Head of caudate nucleus (tissue), 42 donors: Measurements from ENCODE around the gene FXYD4.

Source experiments
- DNase-seq, 42 donors: peaks; one replicate each; pipeline versions ENCODE4 v3.0.0 to v3.0.0-alpha.2; 2020 to 2021; ENCODE audit warnings: mixed read lengths in 7 of 42
- intact Hi-C: fragments of 100-400 bp; cut with DNase I; formaldehyde crosslinking; loops from one replicate; pipeline ENCODE4 v1.15.0; 2022

Gene FXYD4

DNA sequence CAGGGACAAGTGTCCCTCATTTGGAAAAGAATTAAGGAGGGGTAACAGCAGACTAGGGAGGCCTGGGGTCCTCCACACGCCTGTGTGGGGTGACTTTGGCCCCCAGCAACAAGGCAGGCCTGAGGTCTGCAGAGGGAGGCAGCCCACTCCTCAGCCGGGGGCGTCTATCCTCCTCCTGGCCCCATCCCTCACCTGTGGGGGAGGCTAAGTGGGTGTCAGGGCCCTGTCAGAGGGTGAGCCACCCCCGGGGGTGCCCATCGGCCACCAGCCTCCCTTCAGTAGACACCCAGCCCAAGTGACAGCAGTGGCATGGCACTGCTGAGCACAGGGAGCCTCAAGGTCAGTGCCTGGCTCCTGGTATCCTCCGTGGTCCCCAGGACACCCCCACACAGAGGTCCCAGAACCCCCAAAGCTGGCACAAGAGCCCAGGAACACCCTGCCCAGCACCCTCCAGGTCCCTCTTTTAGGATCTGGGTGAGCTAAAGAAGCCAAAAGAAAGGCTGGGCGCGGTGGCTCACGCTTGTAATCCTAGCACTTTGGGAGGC is 693 bp upstream of the FXYD4 start:
- intact Hi-C loops = no loop called here

DNA sequence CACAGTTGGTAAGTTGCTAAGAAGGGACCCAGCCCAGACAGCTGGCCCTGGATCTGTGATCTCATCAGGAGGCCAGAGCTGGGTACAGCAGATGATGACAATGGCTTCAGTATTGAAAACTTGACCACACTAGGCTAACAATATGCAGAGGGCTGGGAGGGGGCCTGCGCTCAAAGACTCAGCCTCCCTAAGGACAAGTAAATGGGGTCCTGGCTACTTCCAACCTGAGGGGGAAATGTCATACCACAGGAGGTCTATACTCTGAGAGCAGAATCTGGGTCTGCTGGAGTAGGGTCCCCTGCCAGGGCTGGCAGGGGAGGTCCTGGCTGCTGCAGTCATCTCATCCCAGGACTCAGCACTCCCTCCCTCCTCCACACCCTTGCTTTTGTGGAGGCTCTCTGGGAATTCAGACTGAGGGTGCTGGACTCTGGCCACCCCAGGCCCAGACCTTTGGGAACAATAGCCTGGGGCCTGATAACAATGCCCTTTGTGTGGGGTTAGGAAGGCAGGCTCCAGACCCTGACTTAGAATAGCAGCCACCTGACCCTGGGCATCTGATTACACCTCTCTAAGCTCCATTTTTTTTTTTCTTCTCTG is 1.4 kb downstream of the FXYD4 start:
- intact Hi-C loops = loop anchor here (2.0 kb wide), 1 partner anchor 24 kb away; no protein-coding TSS in a partner anchor
- DNase-seq = peak; percentile 51 to 94 (median 82)

More for the DNA sequence above, 693 bp upstream of the FXYD4 start:
- no peak for DNase-seq

DNA sequence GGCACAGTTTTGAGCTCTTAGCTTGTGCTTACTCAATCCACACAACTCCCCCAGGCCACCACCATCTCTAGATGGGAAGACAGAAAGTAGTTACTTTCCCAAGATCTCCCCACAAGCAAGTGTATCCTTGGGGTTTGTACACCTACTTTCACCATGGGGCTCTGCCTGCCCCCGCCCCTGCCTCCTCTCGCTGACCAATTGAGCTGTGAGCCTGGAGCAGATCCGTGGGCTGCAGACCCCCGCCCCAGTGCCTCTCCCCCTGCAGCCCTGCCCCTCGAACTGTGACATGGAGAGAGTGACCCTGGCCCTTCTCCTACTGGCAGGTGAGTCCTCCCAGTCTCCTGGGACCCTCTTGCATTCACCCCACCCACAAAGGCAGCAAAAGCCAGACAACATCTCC is 2.0 kb downstream of the FXYD4 start:
- peak in 1 of 42 donors; percentile 36 for DNase-seq
- intact Hi-C loops = loop anchor here (2.0 kb wide), 1 partner anchor 25 kb away; no protein-coding TSS in a partner anchor

DNA sequence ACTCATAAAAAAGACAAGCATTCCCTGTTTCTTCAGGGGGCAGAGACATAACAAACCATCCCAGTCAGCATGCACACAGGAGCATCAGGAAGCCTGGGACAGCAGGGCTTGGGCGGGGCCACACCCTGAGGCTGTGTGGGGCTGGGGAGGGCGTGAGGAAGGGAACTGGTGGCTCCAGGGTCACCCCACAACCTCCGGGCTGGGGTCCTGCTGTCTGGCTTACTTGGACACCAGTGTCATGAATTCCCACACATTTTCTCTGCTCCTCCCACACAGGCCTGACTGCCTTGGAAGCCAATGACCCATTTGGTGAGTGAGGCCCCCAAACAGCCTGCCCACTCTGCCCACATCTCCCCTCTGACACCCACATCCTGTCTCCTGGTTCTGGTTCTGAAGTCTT is 2.8 kb downstream of the FXYD4 start:
- DNase-seq = no peak

DNA sequence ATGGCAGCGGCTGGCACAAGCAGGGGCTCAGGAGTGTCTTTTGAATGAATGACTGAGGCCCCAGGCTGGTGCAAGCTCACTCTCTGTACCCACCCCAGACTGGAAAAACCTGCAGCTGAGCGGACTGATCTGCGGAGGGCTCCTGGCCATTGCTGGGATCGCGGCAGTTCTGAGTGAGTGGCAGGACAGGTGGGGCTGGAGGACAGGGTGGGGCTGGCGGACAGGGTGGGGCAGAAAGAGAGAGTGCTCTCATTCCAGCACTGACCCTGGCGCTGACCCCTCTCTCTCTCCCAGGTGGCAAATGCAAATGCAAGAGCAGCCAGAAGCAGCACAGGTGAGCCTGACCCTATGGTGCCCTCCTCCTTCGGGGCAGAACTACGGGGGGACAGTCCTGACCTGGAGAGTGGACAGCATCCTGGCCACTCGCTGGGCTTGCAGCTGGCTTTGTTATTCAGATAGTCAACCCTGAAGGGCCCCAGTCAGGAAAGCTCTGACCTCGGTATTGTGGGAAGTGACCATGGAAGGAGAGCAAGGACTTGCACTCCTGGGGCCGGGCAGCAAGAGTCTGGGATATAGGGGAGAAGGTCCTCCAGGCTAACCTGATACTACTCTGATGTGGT is 4.1 kb downstream of the FXYD4 start:
- peak in 1 of 42 donors; percentile 13 for DNase-seq
- intact Hi-C loops = no loop called here

More for the DNA sequence above, 2.8 kb downstream of the FXYD4 start:
- intact Hi-C loops = no loop called here

DNA sequence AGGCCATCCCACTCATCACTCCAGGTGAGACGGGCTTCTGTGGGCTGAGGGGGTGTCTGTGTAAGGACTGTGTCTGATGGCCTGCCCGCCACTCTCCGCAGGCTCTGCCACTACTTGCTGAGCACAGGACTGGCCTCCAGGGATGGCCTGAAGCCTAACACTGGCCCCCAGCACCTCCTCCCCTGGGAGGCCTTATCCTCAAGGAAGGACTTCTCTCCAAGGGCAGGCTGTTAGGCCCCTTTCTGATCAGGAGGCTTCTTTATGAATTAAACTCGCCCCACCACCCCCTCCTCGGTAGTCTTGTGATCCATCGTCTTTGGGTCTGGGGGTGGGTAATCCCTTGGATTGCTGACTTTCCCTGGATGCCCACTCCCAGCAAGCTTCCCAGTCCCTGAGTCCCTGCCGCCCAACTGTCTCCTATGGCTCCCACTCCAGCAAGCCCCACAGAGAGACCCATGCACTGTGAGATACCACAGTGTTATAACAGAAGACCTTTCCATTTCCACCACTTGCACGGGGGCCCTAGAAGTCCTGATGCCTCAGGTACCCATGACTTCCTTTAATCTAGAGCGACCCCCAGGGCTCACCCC is 4.7 kb downstream of the FXYD4 start:
- intact Hi-C loops = no loop called here
- DNase-seq = peak in 2 of 42 donors; percentile 2 to 9

DNA sequence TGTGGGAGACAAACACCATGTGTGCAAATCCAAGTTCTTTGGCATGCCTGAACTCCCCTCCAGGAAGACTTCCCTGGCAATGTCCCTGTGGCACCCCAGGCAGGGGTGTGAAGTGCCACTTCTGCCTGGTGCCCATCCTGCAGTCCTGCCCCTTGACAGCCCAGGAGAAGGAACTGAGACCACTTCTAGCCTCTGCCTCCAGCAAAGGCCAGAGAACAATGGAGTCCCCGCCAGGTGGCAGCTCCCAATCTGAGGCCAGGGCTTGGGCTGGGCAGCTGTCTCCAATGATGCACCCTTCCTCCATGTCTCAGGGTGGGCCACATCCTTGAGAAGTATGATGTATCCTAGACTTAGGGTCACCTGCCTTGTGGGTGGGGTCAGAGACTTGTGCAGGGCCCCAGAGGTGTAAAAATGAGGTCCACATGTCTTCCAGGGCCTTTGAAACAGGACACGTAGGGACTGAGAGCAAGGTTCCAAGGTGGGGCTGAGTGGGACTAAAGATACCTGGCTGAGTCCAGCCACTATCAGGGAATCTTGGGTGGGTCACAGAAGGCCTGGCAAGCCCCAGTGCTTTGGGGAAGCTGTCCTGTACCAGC is 5.5 kb downstream of the FXYD4 start:
- intact Hi-C loops = no loop called here
- peak in 3 of 42 donors; percentile 2 to 12 (median 6) for DNase-seq

DNA sequence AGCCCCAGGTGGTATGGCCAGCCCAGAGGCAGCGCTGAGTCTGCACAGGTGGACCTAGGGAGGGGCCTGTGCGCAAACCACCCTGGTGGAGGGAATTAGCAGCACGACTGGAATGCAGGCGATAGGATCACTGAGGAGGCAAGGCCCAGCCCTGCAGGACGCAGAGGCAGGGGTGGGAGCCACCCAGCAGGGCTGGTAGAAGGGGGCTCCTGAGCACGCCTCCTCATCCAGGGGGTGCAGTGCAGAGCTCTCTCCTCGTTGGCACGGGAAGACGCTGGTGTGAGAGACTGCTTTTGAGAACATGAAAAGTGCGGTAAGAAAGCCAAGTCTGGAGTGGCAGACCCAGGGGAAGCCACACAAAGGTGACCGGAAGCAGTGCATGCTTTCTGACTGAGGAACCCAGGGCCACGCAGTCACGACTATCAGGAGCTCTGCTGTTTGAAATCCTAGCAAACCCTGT is 6.0 kb downstream of the FXYD4 start:
- intact Hi-C loops = no loop called here

DNA sequence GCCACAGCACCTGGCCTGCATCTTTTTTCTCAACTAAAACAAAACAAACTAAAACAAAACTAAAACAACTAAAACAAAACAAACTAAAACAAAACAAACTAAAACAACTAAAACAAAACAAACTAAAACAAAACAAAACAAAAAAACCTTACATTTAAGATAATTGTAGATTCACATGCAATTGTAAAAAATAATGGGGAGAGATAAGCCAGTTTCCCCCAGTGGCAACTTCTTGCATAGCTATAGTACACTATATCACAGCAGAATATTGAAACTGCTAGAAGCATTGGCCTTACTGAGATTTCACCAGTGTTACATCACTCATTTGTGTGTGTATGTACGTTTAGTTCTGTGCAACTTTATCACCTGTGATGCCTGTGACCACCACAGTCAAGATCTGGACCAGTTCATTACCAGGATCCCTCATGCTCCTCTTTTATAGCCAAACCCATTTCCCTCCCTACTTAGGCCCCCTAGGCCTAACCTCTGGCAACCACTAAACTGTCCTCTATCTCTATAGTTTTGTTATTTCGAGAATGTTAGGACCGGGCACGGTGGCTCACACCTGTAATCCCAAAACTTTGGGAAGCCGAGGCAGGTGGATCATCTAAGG is 9.3 kb downstream of the FXYD4 start:
- intact Hi-C loops = no loop called here
- DNase-seq = no peak

More for the DNA sequence above, 6.0 kb downstream of the FXYD4 start:
- DNase-seq = peak in 3 of 42 donors; percentile 1 to 16 (median 16)

DNA sequence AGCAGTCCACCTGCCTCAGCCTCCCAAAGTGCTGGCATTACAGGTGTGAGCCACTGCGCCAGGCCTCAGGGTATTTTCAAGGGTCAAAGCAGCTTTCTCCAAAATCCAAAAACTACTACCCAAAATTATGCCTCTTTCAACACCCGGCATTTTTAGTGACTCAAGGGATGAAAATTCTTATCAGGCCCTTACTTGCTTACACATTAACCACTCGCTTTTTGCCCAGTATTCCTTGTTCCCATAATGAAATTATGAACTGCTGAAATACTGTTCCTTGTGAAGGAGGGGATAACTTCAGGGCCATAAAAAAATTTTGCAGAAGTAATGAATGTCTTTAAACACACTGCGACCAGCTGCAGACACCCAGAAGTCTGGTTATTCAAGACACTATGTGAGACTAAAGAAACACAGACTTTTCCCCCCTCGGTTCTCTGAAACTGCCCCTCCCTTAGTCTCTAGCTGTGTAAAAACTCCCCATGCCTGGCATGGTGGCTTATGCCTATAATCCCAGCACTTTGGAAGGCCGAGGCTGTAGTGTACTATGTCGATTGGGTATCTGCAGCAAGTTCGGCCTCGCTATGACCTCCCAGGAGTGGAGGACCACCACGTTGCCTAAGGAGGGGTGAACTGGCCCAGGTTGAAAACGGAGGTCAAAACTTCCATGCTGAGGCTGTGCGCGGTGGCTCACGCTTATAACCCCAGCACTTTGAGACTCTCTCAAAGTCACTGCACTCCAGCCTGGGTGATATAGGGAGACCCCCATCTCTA is 12.0 kb downstream of the FXYD4 start:
- intact Hi-C loops = no loop called here

DNA sequence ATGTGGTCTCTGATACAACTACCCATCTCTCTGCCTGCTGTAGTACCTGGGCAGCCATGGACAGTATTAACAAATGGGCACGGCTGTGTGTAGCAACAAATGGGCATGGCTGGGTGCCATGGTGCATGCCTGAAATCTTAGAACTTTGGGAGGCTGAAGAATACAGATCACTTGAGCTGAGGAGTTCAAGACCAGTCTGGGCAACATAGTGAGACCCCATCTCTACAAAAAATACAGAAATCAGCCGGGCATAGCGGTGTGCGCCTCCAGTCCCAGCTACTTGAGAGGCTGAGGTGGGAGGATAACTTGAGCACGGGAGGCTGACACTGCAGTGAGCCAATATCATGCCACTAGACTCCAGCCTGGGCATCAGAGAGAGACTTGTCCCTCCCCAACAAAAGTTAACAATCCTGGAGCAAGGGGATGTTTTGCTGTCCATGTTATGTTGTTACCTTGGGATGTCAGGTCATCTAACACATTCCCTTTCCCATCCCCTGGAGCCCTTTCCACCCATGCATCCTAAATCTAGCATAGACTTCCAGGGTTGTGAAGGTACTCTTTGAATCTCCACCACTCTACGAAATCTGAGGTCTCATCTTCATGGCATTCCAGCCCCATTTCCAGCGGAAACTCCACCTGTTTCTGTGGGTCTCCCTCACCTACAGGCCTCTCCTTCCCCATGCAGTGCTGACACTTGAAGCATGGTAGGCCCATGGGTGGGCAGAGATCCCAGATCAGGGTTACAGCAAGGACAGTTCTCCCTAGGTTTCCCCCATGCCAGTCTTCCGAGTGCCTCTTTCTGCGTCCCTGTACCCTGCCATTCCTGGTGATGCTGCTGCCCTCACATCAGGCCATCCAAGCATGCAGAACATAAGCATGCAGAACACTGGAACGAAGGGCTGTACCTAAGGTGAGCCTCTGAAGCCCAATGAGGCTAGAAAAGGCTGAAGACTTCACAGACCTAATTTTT is 13.1 kb downstream of the FXYD4 start:
- DNase-seq = peak in 2 of 42 donors; percentile 14 to 30

More for the DNA sequence above, 12.0 kb downstream of the FXYD4 start:
- peak in 1 of 42 donors; percentile 26 for DNase-seq

DNA sequence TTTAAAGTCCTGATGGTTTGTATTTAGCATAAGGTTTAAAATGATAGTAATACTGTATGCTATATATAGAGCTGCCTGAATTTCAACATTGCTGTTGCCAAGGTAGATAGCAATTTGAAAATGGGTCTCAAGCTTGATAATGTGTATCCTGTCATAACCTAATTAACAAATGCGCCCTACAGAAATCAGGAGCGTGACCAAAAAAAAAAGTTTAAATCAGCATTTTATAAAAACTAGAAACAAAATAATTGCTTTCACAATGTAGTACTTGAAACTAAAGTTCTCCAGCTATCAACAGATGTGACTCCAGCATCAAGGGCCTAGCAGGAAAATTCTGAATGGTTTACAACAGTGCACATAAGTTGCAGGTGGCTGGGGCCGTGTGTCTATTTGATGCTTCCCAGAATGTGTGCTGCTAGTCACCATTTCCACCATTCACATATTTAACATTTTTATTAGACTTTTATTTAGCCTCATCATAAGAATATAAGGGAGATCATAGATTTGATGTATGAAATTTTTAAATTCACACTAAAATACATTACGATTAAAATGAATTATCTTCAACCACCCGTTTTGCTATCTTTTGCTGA is 14.1 kb downstream of the FXYD4 start:
- intact Hi-C loops = no loop called here
- no peak for DNase-seq

More for the DNA sequence above, 13.1 kb downstream of the FXYD4 start:
- intact Hi-C loops = no loop called here

DNA sequence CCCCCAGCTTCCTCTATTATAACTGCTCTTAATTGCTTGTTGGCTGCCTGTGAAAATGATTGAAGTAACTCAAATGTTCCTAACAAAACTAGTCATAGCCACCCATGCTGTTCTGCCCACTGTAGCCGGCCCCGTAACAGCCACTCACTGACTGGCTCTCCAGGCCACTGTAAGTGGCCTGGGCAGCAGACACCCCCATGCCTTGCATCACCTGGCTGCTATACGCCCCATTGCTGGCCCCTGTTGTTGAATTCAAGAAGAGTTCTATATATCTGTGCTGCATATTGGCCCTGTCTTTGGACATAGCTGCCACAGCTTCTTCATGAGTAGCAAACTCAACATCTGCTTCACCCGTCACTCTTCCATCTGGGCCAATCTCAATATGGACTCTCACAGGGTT is 15.1 kb downstream of the FXYD4 start:
- DNase-seq = peak in 2 of 42 donors; percentile 16 to 25
- intact Hi-C loops = no loop called here

DNA sequence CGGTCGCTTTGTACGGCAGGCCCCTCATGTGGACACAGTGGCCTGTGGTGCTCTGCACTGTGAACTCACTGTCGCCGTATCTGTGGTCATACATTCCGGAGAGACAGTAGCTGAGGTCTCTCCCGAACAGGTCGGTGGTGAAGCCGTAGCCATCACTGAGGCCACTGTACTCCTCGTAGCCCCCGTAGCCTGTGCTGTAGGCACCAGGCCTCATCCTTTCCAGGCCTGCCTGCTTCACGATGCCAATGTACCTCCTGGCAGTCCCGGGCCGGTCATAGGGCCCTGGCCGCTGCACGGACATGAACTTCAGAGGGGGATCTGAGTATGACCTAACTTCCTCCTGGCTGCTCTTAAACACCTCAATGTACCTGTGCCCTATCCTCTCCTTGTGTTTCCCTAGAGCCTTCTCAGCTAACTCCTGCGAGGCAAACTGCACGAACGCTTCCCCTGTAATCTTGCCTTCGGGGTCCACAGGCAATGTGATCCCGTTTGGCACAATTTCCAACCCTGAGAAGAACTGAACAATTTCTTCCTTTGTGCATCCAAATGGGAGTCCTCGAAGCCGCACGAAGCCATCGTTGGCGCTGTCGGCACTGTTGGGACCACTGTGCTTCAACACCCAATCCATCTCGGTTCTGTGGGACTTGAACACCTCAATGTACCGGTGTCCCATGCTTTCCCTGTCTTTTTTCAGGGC is 15.7 kb downstream of the FXYD4 start:
- intact Hi-C loops = no loop called here
- peak in 2 of 42 donors; percentile 13 to 31 for DNase-seq

DNA sequence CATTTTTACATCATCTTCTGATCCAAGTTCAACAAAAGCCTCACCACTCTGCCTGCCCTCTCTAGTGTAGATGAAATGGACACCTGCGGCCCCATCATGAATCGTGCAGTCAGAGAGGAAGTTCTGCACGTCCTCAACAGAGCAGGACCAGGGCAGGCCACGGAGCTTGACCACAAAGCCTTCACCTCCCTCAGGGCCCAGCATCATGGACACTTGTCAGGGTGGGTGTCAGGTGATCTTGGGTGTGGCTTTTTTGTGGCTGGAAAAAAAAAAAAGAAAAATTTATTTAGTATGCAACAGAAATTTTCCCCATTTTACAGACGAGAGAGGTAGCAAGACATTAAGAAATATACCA is 16.2 kb downstream of the FXYD4 start:
- intact Hi-C loops = no loop called here

DNA sequence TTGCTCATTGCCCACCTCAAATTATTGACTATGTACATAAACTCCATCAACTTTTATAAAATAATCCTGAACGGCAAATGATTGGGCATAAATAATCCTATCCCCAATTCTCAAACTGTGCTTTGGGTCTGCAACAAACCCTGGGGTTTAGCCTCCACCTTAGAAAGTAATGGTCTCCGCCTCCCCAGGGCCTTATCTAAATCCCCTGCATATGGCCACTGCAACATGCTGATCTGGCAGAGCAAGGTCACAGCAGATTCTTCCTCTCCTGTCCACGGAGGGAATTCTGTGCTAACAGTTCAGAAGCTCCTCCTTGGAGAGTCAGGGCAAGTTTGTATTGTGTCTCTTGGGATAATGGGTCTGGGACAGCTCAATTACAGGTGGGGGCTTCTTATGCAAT is 18.4 kb downstream of the FXYD4 start:
- DNase-seq = peak in 1 of 42 donors; percentile 8
- intact Hi-C loops = no loop called here

More for the DNA sequence above, 16.2 kb downstream of the FXYD4 start:
- DNase-seq = peak in 2 of 42 donors; percentile 13 to 30
